Measurements from ENCODE around the gene TNNT1.
"Not testable (repeated sequence)": the region's sequence is repeated elsewhere in the genome, so short reads cannot be mapped to it uniquely, and the experiment has no call there.

TNNT1 gene

GRCh38 chr19:55166530-55167268, 17.7 kb upstream of the TNNT1 start, which contains the start of gene DNAAF3:
Gene DNAAF3 (minus strand): TSS chr19:55166613. CDS start chr19:55166413, 200 bp downstream.
- peak; percentile 99 for DNase-seq

- peak; percentile 94 for DNase-seq
Observed at GRCh38 chr19:55165952-55166529, 17.0 kb upstream of the TNNT1 start.

GRCh38 chr19:55161571-55162322, 12.7 kb upstream of the TNNT1 start:
- no peak for DNase-seq

DNA sequence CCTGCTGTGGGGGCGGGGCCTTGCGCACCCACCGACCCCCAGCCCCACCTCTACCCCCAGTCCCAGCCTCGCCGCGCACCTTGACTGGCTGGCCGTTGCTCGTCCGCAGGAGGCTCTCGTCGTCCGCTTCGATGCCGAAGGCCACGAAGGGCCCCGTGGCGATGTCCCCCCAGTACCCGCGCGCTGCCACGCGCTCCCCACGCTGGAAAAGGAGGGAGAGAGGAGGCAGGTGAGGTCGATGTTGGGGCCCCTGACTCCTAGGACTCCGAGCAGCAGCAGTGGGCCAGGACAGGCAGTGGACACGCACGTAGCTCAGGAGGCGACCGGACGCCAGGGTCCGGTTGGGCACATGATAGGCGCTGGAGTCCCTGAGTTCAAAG, 12.0 kb upstream of the TNNT1 start:
- DNase-seq, result no peak

DNA sequence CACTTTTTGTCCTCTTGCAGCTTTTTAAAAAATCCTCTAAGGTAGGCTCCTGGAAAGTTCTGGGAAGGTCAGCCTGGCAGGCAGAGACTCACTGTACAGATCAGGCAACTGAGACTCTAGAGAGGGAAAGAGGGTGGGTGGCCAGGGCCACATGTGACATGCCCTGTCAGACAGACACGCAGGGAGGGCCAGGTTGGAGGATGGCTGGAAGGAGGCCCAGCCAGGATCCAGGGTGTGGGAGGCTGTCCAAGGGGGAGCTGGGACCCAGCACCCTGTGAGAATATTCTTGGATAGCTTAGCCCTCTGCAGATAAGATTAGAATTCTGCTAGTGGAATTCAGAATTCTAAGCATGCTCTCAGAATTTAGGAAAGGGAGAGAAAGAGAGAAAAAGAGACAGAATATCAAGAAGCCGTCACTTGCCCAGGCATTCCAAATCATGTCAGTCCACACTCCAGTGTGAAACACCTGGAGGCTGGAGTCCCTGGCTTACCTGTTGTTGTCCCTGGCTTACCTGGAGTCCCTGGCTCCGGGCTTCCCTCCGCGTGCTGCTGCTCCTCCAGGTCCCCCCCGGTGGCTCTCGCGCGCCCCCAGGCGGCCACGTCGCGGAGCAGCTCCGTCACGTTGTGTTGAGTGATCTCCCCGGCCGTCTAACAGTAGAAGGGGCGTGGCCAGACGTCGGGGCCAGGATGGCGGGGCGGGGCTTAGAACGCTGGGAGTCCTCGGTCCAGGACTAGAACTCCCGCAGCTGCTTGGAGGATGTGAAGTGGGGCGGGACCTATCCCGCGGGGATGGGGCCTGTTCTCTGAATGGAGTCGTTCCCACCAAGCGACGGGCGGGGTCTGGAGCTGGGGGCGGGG, 11.4 kb upstream of the TNNT1 start:
- DNase-seq, result peak; percentile 94

DNA sequence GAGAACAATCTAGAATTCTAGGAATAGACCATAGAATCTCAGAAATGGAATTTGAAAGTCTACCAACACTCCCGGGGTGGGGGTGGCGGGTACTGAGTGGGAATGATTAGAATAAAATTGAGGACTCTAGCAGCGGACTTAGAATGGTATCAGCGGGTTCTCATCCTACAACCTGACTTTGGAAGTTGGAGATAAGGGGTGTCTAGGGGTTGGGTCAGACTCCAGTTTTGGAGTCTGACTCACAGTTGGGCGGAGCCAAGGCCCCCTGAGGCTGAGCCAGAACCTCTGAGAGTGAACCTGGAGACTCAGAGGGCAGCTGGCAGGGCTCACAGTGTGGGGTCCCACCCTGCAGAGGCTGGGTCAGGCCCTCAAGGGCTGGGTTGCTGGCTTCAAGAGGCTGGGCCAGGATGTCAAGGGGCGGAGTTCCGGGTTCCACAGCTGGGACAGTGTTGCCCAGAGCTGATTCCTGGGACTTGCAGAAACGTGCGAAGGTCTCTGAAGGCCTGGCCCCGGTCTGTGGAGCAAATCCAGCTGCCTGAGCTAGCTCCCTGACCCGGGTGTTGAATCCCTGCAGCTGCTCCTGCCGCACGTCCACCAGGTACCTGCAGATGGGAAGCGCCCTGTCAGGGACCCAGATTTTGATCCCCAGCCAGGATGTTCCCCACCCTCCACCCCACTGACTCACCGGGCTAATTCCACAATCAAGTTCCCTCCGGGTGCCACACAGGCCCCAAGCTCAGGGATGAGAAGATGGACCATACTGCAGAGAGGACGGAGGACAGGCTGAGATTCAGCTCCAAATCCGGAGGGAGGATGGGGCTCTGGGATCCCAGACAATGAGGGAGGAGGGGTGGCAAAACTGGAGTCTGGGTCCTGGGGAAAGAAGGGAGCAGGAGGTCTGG, 10.1 kb upstream of the TNNT1 start:
- DNase-seq, result peak; percentile 46

DNA sequence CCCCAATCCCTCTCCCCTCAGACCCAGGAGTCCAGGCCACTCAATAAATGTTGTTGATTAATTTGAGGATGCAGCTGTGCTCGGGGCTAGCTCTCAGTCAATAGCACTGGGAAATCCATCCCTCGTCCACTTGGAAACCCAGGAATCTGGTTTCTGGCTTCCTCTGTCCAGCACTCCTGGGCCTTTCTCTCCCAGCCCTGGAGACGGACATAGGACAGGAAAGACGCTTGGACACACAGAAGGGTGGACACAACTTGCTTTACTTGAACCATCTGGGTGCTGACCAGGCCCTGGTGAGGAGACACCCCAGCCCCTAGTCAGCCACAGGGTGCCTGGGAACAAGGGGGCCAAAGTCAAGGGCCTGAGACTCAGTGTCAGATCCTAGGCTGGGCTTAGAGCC, 9.4 kb upstream of the TNNT1 start:
- DNase-seq, result no peak

DNA sequence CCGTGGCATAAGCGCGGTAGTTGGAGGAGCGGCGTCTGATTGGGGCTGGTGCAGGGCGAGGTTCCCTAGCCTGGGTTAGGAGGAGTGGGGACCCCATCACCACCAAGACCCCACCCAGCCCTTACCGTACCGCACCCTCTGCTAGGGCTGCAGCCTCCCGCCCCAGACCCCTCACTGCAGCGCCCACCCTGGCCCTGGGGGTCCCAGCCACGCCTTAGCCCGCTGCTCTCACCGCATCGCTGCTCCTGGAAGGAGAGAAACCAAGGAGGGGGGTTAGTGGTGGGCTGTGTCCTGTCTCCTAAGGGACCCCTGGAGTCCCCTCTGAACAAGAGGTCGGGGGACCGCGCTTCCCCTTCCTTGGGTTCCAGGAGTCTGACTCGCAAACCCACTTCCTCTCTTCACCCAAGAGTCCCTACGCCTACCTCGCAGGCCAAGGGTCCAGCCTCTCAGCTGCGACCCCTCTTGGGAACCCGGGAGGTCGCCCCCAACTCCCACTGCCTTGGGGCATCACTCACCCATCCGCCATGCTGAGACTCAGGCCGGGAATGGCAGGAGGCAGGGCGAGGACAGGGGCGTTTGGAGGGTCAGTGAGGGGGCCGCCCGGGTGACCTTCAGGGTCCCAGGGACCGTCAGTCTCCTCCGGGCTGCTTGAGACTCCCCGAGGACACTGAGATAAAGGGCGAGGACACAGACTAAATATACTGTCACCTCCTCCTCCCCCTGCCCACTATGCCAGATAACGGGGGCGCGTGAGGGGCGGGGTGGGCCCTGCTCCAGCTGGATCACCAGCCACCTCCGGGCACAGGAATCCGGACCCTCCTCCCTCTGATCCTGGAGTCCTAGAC, 8.3 kb upstream of the TNNT1 start, which contains the start of gene TNNI3:
Gene TNNI3 (minus strand): TSS at position 669 of the 845 bp plus-strand sequence. CDS start 143 bp downstream, at position 526.
- DNase-seq, result no peak

GRCh38 chr19:55156202-55157063, 7.4 kb upstream of the TNNT1 start:
- DNase-seq, result no peak

GRCh38 chr19:55155784-55156183, 6.8 kb upstream of the TNNT1 start:
- DNase-seq, result not testable (repeated sequence)

DNA sequence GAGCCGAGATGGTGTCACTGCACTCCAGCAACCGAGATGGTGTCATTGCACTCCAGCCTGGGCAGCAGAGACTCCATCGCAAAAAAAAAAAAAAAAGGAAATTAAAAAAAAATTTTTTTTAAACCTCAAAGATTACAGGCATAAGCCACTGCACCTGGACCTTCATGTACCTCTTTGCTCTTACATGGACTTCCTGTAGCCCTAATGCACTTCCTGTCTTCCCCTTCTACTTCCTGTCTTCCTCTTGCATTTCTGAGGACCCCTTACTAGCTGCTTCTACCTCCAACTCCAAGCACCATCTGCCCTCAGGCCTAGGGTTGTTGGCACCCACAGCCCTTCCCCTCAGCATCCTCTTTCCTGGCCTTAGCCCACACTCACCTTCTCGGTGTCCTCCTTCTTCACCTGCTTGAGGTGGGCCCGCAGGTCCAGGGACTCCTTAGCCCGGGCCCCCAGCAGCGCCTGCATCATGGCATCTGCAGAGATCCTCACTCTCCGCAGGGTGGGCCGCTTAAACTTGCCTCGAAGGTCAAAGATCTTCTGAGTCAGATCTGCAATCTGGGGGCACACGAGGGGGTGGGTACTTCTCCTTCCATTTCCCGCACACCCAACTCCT, 4.8 kb upstream of the TNNT1 start:
- no peak for DNase-seq

- DNase-seq, result peak; percentile 53
Observed at GRCh38 chr19:55152017-55152416, 3.0 kb upstream of the TNNT1 start.

DNA sequence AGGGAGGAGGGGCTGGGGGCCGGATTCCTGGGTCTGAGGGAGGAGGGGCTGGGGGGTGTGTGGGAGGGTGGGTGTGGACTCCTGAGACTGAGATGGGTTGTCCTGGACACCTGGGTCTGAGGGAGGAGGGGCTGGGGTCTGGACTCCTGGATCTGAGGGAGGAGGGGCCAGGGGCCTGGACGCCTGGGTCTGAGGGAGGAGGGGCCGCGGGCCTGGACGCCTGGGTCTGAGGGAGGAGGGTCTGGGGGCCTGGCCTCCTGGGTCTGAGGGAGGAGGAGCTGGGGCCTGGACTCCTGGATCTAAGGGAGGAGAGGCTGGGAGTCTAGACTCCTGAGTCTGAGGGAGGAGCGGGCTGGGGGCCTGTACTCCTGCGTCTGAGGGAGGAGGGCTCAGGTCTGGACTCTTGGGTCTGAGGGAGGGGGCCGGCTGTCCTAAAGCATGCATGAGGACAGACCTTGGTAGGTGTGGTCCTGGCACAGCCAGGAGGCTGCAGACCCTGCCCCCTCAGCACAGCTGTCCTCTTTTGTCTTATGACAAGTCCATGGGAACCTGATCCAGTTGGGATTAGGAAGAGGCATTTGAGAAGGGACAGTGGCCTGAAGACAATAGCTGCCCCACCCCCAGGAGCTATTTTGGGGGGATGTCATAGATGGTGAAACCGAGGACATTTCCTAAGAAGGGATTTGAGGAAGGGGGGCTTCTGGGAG, 1.3 kb downstream of the TNNT1 start:
- DNase-seq, result no peak

- DNase-seq, result no peak
Observed at GRCh38 chr19:55146705-55147273, 2.2 kb downstream of the TNNT1 start.

- DNase-seq, result peak; percentile 65
Observed at GRCh38 chr19:55146078-55146704, 2.8 kb downstream of the TNNT1 start.

GRCh38 chr19:55145232-55145631, 3.8 kb downstream of the TNNT1 start:
- DNase-seq, result peak; percentile 83

DNA sequence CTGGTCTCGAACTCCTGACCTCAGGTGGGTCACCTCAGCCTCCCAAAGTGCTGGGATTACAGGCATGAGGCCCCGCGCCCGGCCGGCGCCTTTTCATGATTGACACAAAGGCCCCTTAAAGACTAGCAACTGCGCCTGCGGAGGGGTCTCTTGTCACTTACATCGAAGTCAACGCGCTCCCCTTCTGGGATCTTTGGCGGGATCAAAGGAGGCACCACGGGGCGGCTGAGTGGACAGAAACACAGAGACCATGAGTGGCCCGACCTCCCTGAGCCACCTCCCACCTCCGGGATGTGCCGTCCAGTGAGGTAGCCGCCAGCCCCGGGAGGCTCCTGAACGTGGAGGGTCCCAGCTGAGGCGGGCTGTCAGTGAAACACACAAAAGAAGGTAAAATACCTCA, 7.3 kb downstream of the TNNT1 start:
- DNase-seq, result no peak

- DNase-seq, result no peak
Observed at GRCh38 chr19:55137915-55138314, 11.1 kb downstream of the TNNT1 start.

Measured in MV-4-11 (cell line).